RKO (cell line): Measurements from ENCODE around the gene DGKE.

ENCODE experiments used
- DNase-seq: peaks from one replicate; pipeline ENCODE4 v3.0.0-alpha.2; 2016; ENCODE audit warnings: low spot score

DGKE gene

DNA sequence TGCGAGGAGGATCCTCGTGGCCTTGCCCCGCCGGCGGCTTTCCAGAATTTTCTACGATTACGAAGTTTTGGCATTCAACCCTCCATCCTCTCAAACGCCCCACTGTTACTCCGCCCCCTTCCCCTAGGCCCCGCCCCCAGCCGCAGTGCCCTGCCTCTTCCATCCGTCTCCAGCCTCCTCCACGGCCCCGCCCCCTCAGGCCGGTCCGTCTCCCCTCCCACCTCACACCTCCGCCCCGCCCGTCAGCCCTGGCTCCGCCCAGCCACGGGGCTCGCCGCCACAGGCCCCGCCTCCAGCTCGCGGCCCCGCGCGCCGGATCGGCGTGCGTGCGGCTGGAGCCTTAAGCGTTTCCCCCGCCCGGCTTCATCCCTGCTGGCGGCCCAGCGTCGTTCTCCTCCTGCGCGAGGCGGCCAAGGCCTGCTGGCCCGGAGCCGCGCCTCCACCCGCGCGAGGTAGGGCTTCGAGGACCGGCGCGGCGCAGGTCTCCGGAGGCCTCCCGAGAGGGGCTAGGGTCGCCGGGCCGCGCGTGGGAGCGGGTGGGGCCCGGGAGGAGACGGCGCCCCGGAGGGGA is at the start of gene DGKE, which contains the start of gene C17orf67:
DGKE (plus strand) TSS at position 343 of the 571 bp plus-strand sequence. CDS start 645 bp downstream, outside the sequence.
C17orf67 (minus strand) TSS at position 112 of the 571 bp plus-strand sequence. CDS start 18,110 bp downstream, outside the sequence.
- DNase-seq = peak; percentile 89

DNA sequence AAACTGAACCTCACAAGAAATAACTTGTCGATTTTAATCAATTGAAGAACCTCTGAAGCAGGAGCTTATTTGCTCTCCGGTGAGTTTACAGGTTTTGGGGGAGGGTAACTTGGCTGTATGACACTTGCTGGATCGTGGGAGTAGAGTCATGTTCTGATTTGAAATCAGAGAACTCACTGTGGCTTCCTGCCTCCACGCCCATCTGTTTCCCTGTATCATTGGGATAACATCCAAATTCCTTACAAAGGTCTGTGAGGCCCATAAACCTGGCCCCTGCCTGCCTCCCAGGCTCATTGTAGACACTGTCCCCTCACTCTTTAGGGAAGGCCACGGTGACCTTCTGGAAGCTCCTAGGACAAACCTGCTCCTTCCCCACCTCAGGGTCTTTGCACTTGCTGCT is 48.5 kb upstream of the DGKE start:
- DNase-seq = no peak

DNA sequence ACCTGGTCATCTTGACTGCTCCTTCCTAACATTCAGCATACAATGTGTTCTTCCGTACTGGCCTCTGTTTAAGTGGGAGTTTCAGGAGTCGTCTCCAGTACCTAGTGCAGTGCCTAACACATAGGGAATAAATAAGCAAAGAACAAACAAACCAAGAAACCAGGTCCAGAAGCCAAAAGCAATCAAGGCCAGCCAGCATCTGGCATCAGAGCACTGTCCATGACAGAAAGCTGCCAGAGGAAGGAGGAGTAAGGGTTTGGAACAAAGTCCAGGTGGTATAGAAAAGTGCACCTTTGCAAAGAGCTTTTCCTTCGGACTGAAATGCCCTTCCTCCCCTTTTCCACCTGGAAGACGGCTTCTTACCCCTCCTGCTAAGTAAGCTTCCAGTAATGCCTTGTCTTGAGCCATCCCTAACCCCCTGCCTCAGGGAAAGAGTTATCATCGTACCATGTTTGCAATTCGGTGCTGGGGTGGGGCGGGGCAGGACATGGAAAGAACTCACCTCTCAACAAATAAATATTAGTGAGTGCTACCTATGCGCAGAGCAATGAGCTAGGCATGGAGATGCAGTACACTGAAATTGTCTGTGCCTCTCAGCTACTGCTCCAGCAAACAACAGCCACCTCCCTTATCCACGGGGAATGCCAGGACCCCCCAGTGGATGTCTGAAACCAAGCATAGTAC is 47.8 kb upstream of the DGKE start:
- no peak for DNase-seq

DNA sequence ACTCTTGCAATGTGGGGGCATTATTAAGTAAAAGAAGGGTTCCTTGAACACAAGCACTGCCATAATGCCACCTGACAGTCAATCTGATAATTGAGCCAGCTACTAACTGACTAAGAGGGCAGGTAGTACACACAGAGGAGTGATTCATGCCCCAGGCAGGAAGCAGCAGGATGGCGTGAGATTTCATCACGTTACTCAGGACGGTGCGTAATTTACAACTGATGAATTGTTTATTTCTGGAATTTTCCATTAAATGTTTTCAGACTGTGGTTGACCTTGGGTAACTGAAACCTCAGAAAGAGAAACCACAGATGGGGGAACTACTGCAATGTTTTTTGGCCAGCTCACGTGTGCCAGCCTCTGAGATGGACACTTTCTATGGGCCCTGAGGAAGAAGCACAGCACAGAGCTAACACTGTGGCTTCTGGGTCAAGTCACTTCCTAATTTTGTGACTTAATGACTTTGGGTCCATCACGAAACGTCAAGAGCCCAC is 46.9 kb upstream of the DGKE start:
- peak; percentile 90 for DNase-seq

DNA sequence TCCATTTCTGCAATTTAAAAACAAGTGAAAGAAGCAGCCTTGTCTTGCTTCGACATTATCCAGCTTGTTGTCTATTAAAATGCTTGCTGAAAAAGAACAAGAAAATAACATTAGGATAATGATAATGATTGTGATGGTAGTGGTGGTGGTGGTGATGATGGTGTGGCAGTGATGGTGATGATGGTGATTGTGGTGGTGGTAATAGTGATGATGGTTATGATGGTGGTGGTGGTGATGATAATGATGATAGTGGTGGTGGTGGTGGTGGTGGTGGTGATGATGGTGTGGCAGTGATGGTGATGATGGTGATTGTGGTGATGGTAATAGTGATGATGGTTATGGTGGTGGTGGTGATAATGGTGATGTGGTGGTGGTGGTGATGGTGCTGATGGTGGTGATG is 41.7 kb upstream of the DGKE start:
- DNase-seq = no peak

DNA sequence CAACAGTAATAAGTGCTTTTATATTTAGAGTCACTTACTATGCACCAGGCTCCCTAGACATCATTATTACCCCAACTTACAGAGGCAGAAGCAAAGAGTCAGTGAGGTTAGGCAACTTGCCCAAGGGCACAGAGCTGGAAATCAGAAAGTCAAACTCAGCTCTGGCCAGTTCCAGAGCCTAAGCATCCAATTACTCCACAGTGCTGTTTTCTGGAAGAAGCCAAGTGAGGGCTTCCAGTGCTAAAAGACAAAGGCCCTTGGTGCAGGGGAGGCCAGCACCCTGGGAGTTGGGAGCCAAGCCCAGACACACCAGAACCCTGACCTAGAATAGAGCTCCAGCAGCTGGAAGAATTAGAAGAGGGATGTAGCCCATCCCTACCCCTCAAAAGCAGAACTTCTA is 40.4 kb upstream of the DGKE start:
- no peak for DNase-seq

DNA sequence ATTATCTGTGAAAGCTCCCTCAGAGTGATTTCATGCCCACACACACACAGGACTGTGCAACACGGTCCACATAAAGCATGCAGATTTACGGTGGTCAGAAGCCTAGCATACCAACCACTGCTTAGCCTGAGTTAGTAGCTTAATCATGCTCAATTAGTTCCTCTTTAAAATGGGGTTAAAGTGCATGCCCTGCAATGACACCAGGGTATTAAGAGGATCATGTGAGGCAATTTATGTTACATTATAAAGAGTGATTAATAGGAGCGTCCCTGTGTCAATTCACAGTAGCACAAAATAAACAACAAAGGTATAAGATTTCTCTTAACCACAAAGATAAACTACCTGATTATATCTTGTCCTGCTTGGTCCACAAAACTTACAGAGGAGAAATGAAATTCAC is 40.0 kb upstream of the DGKE start:
- no peak for DNase-seq

DNA sequence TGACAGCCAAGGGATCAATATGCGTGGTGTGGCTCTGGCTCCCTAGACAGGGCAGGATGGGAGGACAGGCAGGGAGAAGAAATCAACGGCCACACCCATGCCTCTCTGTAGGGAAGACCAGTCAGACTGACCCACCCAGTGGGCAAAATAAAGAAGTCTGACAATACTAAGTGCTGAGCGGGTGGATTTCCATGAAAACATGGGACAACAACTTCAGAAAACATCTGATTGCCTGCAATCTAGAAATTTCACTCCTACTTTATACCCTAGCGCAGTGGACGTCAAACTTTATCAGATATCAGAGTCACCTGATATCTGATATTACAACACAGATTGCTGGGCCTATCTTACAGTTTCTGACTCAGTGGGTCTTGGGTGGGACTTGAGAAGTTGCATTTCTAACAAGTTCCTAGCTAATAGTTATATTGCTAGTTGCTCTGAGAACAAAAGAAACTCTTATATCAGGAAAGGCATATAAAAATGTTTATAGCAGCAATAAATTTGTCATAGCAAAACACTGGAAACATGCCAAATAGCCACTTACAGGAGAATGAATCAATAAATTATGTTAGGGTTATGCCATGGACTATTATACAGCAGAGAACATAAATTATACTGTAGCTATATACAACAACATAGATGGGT is 38.6 kb upstream of the DGKE start:
- no peak for DNase-seq

DNA sequence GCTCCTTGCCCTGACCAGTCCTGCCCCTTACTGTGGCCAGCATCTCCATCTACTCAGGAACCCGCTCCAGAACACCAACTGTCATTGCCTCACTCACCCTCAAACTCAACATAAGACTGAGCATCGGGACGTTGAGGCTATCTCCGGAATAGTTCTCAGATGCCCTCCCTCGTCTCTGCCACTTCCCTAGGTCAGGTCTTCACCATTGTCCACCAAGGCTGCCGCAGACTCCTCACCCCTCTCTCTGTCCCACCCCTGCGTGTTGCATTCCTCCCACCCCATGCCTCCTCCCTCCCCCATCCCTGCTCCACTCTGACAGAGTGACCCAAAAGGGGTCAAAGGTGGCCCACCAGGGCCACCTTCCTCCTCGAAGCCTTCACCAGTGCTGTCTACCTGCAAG is 37.4 kb upstream of the DGKE start:
- no peak for DNase-seq

DNA sequence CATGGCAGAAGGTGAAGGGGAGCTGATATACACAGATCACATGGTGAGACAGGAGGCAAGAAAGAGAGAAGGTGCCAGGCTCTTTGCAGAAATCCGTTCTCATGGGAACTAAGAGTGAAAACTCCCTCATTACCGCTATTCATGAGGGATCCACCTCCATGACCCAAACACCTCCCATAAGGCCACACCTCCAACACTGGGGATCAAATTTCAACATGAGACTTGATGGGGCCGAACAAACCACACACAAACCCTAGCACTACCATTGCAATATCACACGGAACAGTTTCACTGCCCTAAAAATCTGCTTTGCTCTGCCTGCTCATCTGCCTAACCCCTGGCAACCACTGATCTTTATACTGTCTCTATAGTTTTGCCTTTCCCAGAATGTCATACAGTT is 35.0 kb upstream of the DGKE start:
- no peak for DNase-seq

DNA sequence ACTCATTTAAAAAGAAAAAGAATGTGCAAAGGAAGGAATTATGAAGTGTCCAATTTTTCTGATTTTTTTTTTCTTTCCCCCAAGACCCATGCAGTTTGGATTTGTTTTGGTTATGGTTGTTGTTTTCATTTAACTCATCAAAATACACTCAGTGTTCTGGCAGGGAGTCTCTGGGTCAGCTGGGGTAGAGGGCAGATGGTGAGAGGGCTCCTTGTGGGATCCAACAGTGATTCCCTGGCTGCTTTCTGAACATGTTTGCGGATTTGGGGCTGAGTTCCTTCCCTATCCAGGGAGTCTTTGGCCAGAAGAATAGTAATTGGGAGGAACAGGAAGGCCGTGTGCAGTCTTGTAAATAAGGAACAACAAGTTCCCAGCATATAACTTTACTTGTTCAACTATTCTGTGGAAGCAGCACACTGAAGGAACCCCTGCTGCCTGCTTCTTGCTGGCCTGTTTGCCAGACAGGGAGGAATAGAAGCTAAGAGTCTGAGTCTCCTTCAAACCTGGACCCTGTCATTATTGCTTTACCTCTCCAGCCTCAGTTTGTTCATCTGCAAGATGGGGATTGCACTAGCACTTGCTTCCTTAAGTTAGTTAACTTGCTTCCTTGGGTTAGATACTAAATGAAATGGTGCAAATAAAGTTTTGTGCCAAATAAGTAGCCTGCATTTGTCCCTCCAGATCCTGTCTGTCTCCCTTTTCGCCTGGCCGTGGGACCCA is 32.3 kb upstream of the DGKE start:
- no peak for DNase-seq

DNA sequence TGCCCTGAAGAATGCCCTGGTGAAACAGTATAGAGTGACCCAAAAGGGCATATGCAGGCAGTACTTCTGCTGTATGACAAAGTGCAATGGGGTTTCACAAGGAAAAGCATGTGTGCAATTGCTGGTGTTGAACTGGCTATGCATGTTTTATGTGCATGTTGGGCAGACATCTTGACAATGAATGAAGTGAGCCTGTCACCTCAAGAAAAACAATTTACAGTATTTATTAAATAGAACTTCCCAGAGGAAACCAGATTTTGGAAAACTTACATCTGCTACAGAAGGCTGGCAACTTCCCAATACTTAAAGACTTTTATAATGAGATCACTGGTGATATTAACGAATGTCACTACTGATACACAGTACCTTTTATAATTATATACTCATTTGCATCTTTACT is 30.9 kb upstream of the DGKE start:
- DNase-seq = no peak

DNA sequence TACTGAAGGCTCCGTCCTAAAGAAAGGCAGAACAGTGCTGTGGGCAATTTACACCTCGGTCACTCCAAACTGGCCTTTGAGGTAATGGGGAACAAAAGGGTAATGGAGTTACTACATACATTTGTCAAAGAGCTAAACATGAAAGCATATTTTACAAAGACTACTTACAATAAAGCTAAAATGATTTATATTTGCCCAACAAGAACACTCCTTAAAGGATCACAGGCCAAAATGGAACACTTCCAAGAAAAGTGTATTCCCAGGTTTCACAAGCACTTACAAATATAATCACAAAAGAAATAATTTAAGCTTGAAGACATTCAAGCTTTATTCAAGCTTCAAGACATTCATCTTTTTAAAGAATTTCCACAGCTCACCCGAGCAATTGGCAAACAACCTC is 29.5 kb upstream of the DGKE start:
- no peak for DNase-seq

DNA sequence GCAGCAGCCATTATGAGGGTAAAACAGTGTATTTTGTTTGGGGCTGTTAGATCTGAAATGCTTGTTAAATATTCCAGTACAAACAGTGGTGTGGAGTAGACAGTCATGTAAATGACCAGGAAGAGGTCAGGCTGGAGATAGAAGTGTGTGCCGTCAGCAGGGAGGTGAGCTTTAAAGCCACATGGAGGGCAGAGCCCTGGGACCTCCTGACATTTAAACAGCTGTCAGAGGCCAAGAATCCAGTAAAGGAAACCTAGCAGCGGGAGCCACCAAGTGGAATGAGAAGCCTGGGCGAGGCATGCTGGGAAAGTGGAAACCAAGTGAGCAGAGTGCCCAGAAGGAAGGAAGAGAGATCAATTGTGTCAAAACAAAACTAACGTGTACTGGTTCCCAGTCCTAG is 27.0 kb upstream of the DGKE start:
- DNase-seq = no peak

DNA sequence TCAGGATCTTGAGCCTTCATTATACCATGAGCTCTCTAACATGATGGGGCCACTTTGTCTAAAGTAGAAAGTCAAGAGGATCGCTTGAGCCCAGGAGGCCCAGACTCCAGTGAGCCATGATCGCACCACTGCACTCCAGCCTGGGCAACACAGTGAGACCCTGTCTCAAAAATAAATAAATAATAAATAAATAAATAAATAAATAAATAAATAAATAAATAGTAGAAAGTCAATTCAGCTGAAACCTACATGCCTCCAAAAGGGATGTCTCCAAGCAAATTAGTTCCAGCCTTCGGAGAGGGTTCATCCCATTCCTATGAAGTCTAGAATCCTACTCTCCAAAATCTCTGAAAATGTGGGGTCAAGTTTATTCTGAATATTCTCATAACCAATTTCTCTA is 26.2 kb upstream of the DGKE start:
- no peak for DNase-seq

DNA sequence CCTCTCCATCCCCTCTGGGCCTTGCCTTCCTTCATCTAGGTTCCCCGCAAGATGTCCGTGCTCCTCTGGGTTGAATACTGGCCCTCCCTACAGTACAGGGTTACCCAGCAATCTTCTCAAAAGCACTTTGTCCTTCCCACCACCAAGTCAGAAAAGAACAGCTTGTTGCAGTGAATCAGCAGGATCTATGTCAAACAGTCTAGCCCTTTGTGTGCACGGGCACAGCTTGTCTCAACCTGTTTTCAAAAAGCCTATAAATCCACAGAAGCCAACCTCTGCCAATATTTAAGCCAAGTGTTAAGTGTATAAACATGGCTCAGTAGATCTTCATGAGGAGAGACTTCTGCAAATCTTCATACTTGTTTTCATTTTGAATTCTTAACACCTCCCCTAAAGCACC is 25.4 kb upstream of the DGKE start:
- DNase-seq = no peak

DNA sequence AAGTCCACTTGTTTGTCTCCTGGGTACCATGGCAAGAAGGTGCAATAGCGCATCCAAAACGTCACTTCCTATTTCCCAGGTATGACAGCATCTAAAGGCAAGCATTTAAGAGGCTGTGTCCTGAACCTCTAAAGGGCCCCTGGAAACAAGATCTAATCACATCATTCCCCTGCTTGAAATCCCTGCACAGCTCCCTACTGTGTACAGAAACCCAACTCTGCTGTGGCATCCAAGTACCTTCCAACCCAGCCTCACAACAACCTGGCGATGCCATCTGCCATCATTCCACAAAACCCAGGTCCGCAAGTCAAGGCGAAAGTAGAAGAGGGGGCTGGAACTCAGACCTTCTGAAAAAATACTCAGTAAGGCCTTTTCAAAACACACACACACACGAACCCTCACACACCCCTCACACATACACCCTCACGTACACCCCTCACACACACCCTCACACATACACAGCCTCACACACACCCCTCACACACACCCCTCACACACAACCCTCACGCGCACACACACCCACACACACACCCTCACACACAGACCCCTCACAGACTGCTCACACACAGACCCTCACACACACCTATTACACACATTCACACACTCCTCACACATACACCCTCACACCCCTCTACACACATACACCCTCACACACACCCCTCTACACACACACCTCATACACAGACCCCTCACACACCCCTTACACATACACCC is 24.7 kb upstream of the DGKE start:
- no peak for DNase-seq

DNA sequence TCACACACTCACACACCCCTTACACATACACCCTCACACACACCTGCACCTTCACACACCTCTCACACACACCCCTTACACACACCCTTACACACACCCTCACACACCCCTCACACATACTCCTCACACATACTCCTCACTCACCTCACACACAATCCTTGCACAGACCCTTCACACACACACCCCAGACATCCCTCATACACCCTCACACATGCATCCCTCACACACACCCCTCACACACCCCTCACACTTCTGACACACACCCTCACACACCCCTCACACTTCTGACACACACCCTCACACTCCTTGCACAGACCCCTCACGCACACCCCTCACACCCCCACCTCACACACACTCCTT is 24.2 kb upstream of the DGKE start:
- no peak for DNase-seq

DNA sequence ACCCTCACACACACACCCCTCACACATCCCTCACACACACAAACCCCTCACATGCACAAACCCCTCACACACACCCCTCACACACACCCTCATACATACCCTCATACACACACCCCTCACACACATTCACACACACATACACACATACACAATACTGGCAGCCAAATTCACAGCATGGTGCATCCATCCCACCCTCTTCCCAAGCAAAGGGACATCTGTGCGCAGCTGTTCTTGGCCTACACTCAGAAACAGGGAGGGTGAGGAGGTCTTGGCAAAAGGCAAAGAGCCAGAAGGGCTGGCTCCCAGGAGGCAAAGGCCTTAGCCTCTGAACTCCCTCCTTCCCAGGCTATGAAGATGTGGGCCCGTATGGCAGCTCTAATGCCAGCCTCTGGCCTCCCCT is 23.6 kb upstream of the DGKE start:
- DNase-seq = no peak

DNA sequence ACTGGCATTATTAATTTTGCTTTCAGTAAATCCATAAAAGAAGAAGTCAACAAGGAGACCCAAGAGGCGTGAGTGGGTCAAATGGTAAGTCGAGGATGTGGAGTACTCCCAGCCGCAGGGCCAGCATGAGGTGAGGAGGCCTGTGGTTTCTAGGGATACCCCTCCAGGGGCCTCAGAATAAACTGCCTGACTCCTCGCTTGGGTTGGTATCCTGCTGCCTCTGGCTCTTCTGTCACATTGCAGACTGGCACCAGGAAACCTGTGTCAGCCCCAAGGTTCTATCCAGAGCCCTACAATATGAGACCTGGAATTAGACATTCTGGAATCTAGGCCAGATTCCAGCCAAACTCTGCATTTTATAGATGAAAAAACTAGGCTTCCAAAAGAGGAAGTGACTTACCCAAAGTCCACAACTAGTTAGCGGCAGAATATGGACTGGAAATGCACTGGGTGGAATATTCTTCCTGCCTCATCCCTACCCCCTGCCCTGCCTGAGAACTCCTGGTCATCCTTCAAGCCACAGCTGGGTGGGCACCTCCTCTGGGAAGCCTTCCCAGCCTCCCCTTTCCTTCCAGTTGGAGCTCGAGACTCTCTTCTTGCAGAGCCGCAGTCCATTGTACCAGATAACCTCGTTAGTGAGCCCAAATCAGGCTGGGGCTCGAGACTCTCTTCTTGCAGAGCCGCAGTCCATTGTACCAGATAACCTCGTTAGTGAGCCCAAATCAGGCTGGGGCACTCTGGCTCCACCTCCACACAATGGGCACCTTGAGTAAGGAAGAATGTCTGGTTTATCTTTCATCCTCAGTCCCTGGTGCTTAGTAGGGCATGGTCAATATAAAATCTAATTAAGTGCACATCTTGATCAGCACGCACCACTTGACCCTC is 22.8 kb upstream of the DGKE start:
- DNase-seq = no peak

DNA sequence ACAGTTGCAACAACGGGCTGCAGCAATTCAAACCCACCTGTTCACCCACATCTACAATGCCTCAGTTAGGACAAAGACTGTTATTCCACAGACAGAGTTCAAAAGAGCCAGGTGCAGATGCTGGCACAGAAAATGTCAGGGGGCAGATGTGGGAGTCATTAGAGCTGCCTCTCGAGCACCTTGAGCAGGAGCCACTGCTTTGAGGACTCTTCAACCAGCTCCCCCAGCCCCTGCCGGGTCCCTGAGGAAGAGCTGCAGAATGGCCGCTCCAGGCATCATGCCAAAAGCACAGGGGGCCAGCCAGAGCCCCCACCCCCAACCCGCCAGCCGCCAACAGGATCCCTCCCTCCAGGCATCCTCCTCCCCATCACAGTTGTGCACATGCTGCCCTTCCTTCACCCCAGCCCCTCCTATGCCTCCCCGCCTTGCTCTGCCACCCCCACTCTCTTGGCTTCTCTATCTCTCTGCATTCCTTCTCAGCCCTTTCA is 21.0 kb upstream of the DGKE start:
- DNase-seq = no peak
